A549 (cell line): ENCODE measurements around the gene USP54. TPM values are rescaled to one million over a fixed set of nuclear protein-coding genes. Genes with fewer than 3 reads are reported as not detected.

Source experiments
- ATAC-seq, 2 experiments: fragments of 200-7000 bp in 1 of 2; fragments of >200 bp in 1 of 2; cut with Nextera tagmentation in 1 of 2; cut with Tn5 transposase in 1 of 2; 3 replicates each; pipeline versions ENCODE4 v1.8.0 to v1.9.1; 2018 to 2020; ENCODE audit warnings: mild to moderate bottlenecking in 1 of 2, moderate library complexity in 1 of 2
- CTCF ChIA-PET: fragments of 300-600 bp; sonication (Branson Sonifier 250); formaldehyde crosslinking; extraction: SDS; loops from one replicate; lab custom pipeline; 2021; ENCODE audit warnings: antibody characterized with exemption, inconsistent platforms; lab: Yijun Ruan, JAX
- POLR2A ChIA-PET: fragments of 350-600 bp; formaldehyde crosslinking; extraction: SDS; loops from one replicate; lab custom pipeline; 2021; ENCODE audit warnings: antibody characterized with exemption, inconsistent platforms; lab: Yijun Ruan, JAX
- DNase-seq, 2 experiments: peaks; one replicate each; pipeline versions ENCODE4 v3.0.0 to v3.0.0-alpha.2; 2011 to 2016; ENCODE audit warnings: low read depth in 1 of 2, low spot score in 1 of 2
- FAIRE-seq: peaks from 2 replicates; lab custom pipeline; 2011; peaks lifted over from hg19 to GRCh38; lab: Jason Lieb, UNC
- H3K27ac ChIP-seq, 2 experiments: fragments of >200 bp; sonication (Bioruptor Twin); formaldehyde crosslinking; 3 replicates each; pipeline ENCODE4 v1.5.1; 2016 to 2017
- H3K4me1 ChIP-seq: fragments of >200 bp; sonication (Bioruptor Twin); formaldehyde crosslinking; 3 replicates; pipeline ENCODE4 v1.6.1; 2016
- H3K4me2 ChIP-seq: fragments of >200 bp; sonication (Bioruptor Twin); formaldehyde crosslinking; 3 replicates; pipeline ENCODE4 v1.6.1; 2016
- H3K4me3 ChIP-seq: fragments of >200 bp; sonication (Bioruptor Twin); formaldehyde crosslinking; 3 replicates; pipeline ENCODE4 v1.5.1; 2016
- H3K9me3 ChIP-seq: fragments of >200 bp; sonication (Bioruptor Twin); formaldehyde crosslinking; 3 replicates; pipeline ENCODE4 v1.6.1; 2016
- ATOH8 ChIP-seq: fragments of 250-450 bp; sonication (Bioruptor Pico); IDR thresholded peaks from 2 replicates; pipeline ENCODE4 v1.5.0; 2020; ENCODE audit warnings: low read depth, mild to moderate bottlenecking, moderate library complexity
- CBX2 ChIP-seq: fragments of 200-600 bp; sonication (generic); IDR thresholded peaks from 2 replicates; pipeline ENCODE4 v1.6.1; 2016; ENCODE audit warnings: low read depth, mild to moderate bottlenecking, borderline replicate concordance
- CHD4 ChIP-seq: fragments of 200-600 bp; sonication (generic); IDR thresholded peaks from 2 replicates; pipeline ENCODE4 v1.6.1; 2016; ENCODE audit warnings: antibody characterized with exemption, mild to moderate bottlenecking, borderline replicate concordance
- CTCF ChIP-seq: fragments of >200 bp; sonication (Bioruptor Twin); formaldehyde crosslinking; IDR thresholded peaks from 3 replicates; pipeline ENCODE4 v1.5.1; 2016
- EHF ChIP-seq: fragments of 250-450 bp; sonication (Bioruptor Pico); IDR thresholded peaks from 2 replicates; pipeline ENCODE4 v1.5.0; 2020; ENCODE audit warnings: mild to moderate bottlenecking
- ESRRA ChIP-seq: fragments of 150-350 bp; IDR thresholded peaks from 2 replicates; pipeline ENCODE4 v1.6.1; 2014; ENCODE audit warnings: mild to moderate bottlenecking, low read length, borderline replicate concordance
- FOSL2 ChIP-seq, 2 experiments: fragments of 450-650 bp in 1 of 2; fragments of >200 bp in 1 of 2; sonication (Bioruptor Twin) in 1 of 2; formaldehyde crosslinking; IDR thresholded peaks; 2 replicates each; pipeline versions ENCODE4 v1.5.0 to v1.6.1; 2016 to 2020; ENCODE audit warnings: mild to moderate bottlenecking in 1 of 2, moderate library complexity in 1 of 2
- GATA3 ChIP-seq: IDR thresholded peaks from 2 replicates; pipeline ENCODE4 v1.6.1; 2012; ENCODE audit warnings: borderline replicate concordance
- HDAC2 ChIP-seq: fragments of 200-600 bp; sonication (generic); IDR thresholded peaks from 2 replicates; pipeline ENCODE4 v1.6.1; 2016
- HES2 ChIP-seq: fragments of >200 bp; sonication (Bioruptor Twin); formaldehyde crosslinking; IDR thresholded peaks from 2 replicates; pipeline ENCODE4 v1.6.1; 2016
- HEYL ChIP-seq: fragments of 250-450 bp; sonication (Bioruptor Pico); IDR thresholded peaks from 2 replicates; pipeline ENCODE4 v1.8.0; 2021; ENCODE audit warnings: mild to moderate bottlenecking, moderate library complexity
- HOXA7 ChIP-seq: fragments of 250-450 bp; sonication (Bioruptor Pico); IDR thresholded peaks from 2 replicates; pipeline ENCODE4 v1.5.0; 2020; ENCODE audit warnings: mild to moderate bottlenecking, moderate library complexity
- HOXB13 ChIP-seq: fragments of 250-450 bp; sonication (Bioruptor Pico); IDR thresholded peaks from 2 replicates; pipeline ENCODE4 v1.5.0; 2020; ENCODE audit warnings: low read depth, mild to moderate bottlenecking, moderate library complexity
- HOXB5 ChIP-seq: fragments of 250-450 bp; sonication (Bioruptor Pico); IDR thresholded peaks from 2 replicates; pipeline ENCODE4 v1.5.0; 2020; ENCODE audit warnings: mild to moderate bottlenecking, moderate library complexity
- KDM1A ChIP-seq: fragments of 200-600 bp; sonication (generic); IDR thresholded peaks from 2 replicates; pipeline ENCODE4 v1.6.1; 2016; ENCODE audit warnings: low read depth, mild to moderate bottlenecking
- MAFK ChIP-seq: fragments of 450-650 bp; IDR thresholded peaks from 2 replicates; pipeline ENCODE4 v1.6.1; 2014; ENCODE audit not compliant: partially characterized antibody
- MAX ChIP-seq: IDR thresholded peaks from 2 replicates; pipeline ENCODE4 v1.6.1; 2012
- POLR2AphosphoS2 ChIP-seq: conservative IDR thresholded peaks from 2 replicates; pipeline ENCODE4 v1.6.1; 2012; ENCODE audit warnings: low read length, improper control_type of control experiment, inconsistent platforms
- RAD21 ChIP-seq, 2 experiments: fragments of >200 bp in 1 of 2; sonication (Bioruptor Twin) in 1 of 2; formaldehyde crosslinking in 1 of 2; IDR thresholded peaks in 1 of 2; conservative IDR thresholded peaks in 1 of 2; 2 replicates in 1 of 2; 3 replicates in 1 of 2; pipeline ENCODE4 v1.6.1; 2012 to 2018; ENCODE audit warnings: inconsistent platforms in 1 of 2
- RCOR1 ChIP-seq: fragments of 150-350 bp; IDR thresholded peaks from 2 replicates; pipeline ENCODE4 v1.6.1; 2014; ENCODE audit warnings: antibody characterized with exemption, low read length, low read depth
- REST ChIP-seq: fragments of 200-600 bp; sonication (generic); IDR thresholded peaks from 2 replicates; pipeline ENCODE4 v1.6.1; 2016; ENCODE audit warnings: antibody characterized with exemption, mild to moderate bottlenecking, moderate library complexity
- RFX5 ChIP-seq: fragments of 450-650 bp; IDR thresholded peaks from 2 replicates; pipeline ENCODE4 v1.7.1; 2014; ENCODE audit warnings: antibody characterized with exemption, mild to moderate bottlenecking, moderate library complexity
- RNF2 ChIP-seq: fragments of 200-600 bp; sonication (generic); IDR thresholded peaks from 2 replicates; pipeline ENCODE4 v1.6.1; 2016; ENCODE audit warnings: low read depth, mild to moderate bottlenecking, antibody characterized with exemption, moderate library complexity, borderline replicate concordance
- SMC3 ChIP-seq: fragments of >200 bp; sonication (Bioruptor Twin); formaldehyde crosslinking; IDR thresholded peaks from 3 replicates; pipeline ENCODE4 v1.6.1; 2018; ENCODE audit warnings: inconsistent platforms
- ZC3H11A ChIP-seq: fragments of 450-650 bp; IDR thresholded peaks from 2 replicates; pipeline ENCODE4 v1.6.1; 2014; ENCODE audit warnings: antibody characterized with exemption, mild to moderate bottlenecking
- WGBS: methylation state at CpG from one replicate; pipeline ENCODE4 v1.1.6; 2017; ENCODE audit errors: missing lambda C conversion rate; 5-methylcytosine and 5-hydroxymethylcytosine counted together
- polyA plus RNA-seq, 4 experiments: library from polyadenylated mRNA; depleted of rRNA in 3 of 4; stranded (reverse); fragments of >200 nt; fragmentation: RNase III in 1 of 4; extraction: RNeasy Plus Mini Kit Qiagen cat#74134 plus additional on column Dnase treatment in 1 of 4; gene quantifications; 2 replicates in 3 of 4; 3 replicates in 1 of 4; pipeline ENCODE4 v1.2.3, GENCODE V29; 2011 to 2017

USP54 gene
- polyA plus RNA-seq, 2 of the 4 experiments (the other 2 are of a cell fraction), result 8.8 to 32.5 TPM

GRCh38 chr10:73639286-73639685 lies 48.1 kb upstream of the USP54 start (continued):
- no peak for TF ChIP-seq HES2
- TF ChIP-seq HDAC2, result no peak

GRCh38 chr10:73635781-73636180 lies 44.6 kb upstream of the USP54 start:
- TF ChIP-seq RNF2, result no peak
- TF ChIP-seq CTCF, result no peak
- no peak for TF ChIP-seq EHF (CRISPR knock-in tag)
- TF ChIP-seq RFX5, result no peak
- TF ChIP-seq MAFK, result no peak
- TF ChIP-seq CHD4, result no peak
- TF ChIP-seq HOXA7 (CRISPR knock-in tag), result no peak
- TF ChIP-seq ZC3H11A, result no peak
- TF ChIP-seq HES2, result no peak
- no peak for TF ChIP-seq ATOH8
- no peak for TF ChIP-seq RCOR1
- no peak for TF ChIP-seq CBX2
- TF ChIP-seq SMC3, result no peak
- TF ChIP-seq FOSL2 (IDR thresholded peaks at IDR 0.05), result no peak
- TF ChIP-seq FOSL2 (CRISPR knock-in tag; IDR thresholded peaks at IDR 0.05), result no peak
- TF ChIP-seq HOXB5, result no peak
- no peak for TF ChIP-seq MAX
- WGBS, result 0% methylated on average over 1 of the region's 1 CpG
- POLR2A ChIA-PET, result no interaction called here
- CTCF ChIA-PET, result interaction anchor here (2.6 to 7.7 kb wide), 2 partner anchors 8 to 107 kb away, joined by 13 to 77 read pairs; partner anchors contain the start of gene MYOZ1
- Histone ChIP-seq H3K9me3 (no peaks in the 10 kb centered on the region), H3K27ac (no peak overlapping the region), H3K4me3 (no peak overlapping the region), H3K4me1 (no peaks in the 10 kb centered on the region), H3K4me2 (no peak overlapping the region)
- no peak for DNase-seq
- peak; percentile 27 to 41; a peak in 2 of 6 replicates for ATAC-seq
- FAIRE-seq, result no peak

GRCh38 chr10:73634421-73634820 lies 43.3 kb upstream of the USP54 start:
- ChIA-PET POLR2A (no interaction called here), CTCF (interaction anchor here (1.2 to 7.7 kb wide), 3 partner anchors 9 to 105 kb away, joined by 6 to 77 read pairs (median 13); partner anchors contain the start of gene MYOZ1)
- Histone ChIP-seq H3K4me2 (no peak overlapping the region), H3K4me1 (no peaks in the 10 kb centered on the region), H3K9me3 (no peaks in the 10 kb centered on the region), H3K27ac (no peak overlapping the region), H3K4me3 (no peak overlapping the region)
- no peak for DNase-seq
- WGBS, result 51% methylated on average over 5 of the region's 5 CpGs
- peak in 1 of 2 experiments; percentile 27; a peak in 2 of 6 replicates for ATAC-seq
- FAIRE-seq, result no peak
- TF ChIP-seq POLR2AphosphoS2 (no peak), RAD21 (conservative IDR thresholded peaks at IDR 0.05 in 1 of 2, IDR thresholded peaks at IDR 0.05 in 1 of 2) (no peak), KDM1A (no peak), GATA3 (no peak), ESRRA (no peak), REST (no peak), CTCF (no peak), ZC3H11A (no peak), CBX2 (no peak), HEYL (CRISPR knock-in tag) (no peak), EHF (CRISPR knock-in tag) (no peak), HOXB13 (no peak)
